ENCODE data around the gene RGS14.

The RGS14 gene

GRCh38 chr5:177368869-177369644 is 11.3 kb downstream of the RGS14 start:
- peak; percentile 69 for TF ChIP-seq CTCF (IDR thresholded peaks at IDR 0.05; ENCODE audit: low read depth, low read length, missing control alignments)
- in situ Hi-C loops (cut with HindIII; ENCODE audit: low sequenced_read_pairs) = no loop called here
- no peak for DNase-seq (ENCODE audit: low read depth)
- H3K4me3 ChIP-seq (ENCODE audit: low read depth, low read length) = no peak overlapping the region

DNA sequence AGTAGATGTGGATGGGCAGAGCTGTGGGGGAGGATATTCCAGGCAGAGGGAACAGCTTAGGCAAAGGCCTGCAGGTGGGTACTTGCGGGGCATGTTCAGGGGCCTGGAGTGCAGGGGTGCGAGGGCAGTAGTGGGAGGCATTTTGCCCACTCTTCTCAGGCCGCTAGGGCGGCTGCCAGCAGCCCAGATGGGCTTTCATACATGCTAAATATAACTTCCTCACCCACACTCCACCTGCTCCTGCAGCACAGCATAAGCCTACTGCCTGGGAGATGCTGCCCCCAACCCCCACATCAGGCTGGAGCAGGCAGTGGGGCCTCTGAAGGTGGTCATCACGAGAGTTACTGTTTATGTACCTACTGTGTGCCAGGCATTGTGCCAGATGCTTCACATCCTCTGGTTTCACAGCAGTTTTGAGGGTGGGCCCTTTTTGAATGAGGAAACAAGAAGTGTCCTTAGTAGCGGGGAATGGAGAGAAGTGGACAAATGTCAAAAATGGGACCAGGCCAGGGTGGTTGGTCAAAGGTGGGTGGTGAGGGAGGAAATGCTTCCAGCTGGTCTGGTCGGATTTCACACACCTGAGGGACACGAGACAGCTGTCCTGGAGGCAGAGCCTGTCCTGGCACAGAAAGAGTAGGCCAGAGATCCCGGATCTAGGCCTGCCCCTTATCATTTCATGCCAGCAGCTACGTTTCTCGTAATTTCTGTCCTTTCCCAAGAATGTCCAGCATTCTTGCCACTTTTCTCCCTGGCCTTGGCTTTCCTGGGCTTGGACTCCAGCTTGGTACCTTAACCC is 12.1 kb downstream of the RGS14 start:
- no peak for DNase-seq (ENCODE audit: low read depth)
- TF ChIP-seq CTCF (IDR thresholded peaks at IDR 0.05; ENCODE audit: low read depth, low read length, missing control alignments) = no peak
- H3K4me3 ChIP-seq (ENCODE audit: low read depth, low read length) = no peak overlapping the region
- in situ Hi-C loops (cut with HindIII; ENCODE audit: low sequenced_read_pairs) = no loop called here

GRCh38 chr5:177370488-177371119 is 12.9 kb downstream of the RGS14 start:
- in situ Hi-C loops (cut with HindIII; ENCODE audit: low sequenced_read_pairs) = no loop called here

GRCh38 chr5:177371120-177372033 is 13.7 kb downstream of the RGS14 start:
- no peak for TF ChIP-seq CTCF (IDR thresholded peaks at IDR 0.05; ENCODE audit: low read depth, low read length, missing control alignments)
- DNase-seq (ENCODE audit: low read depth) = no peak
- in situ Hi-C loops (cut with HindIII; ENCODE audit: low sequenced_read_pairs) = no loop called here
- peak overlapping the region; percentile 22 for H3K4me3 ChIP-seq (ENCODE audit: low read depth, low read length)

More at GRCh38 chr5:177370488-177371119, 12.9 kb downstream of the RGS14 start:
- peak; percentile 55 for DNase-seq (ENCODE audit: low read depth)
- H3K4me3 ChIP-seq (ENCODE audit: low read depth, low read length) = peak overlapping the region; percentile 22
- peak; percentile 53 for TF ChIP-seq CTCF (IDR thresholded peaks at IDR 0.05; ENCODE audit: low read depth, low read length, missing control alignments)

- no peak for TF ChIP-seq CTCF (IDR thresholded peaks at IDR 0.05; ENCODE audit: low read depth, low read length, missing control alignments)
- DNase-seq (ENCODE audit: low read depth) = no peak
- H3K4me3 ChIP-seq (ENCODE audit: low read depth, low read length) = no peak overlapping the region
- in situ Hi-C loops (cut with HindIII; ENCODE audit: low sequenced_read_pairs) = no loop called here
Measured at GRCh38 chr5:177372034-177372896, 14.5 kb downstream of the RGS14 start.
